Choroid plexus epithelial cell (primary cell): ENCODE data around the gene PRPF38A.

Experiments used
- DNase-seq: peaks from one replicate; pipeline ENCODE4 v3.0.0-alpha.2; 2010; ENCODE audit warnings: low read depth
- H3K4me3 ChIP-seq: 2 replicates; pipeline ENCODE4 v1.5.1; 2011; ENCODE audit warnings: low read depth, mild to moderate bottlenecking, control low read depth, low read length, moderate library complexity
- TF ChIP-seq, protein P1 (sequence below): conservative IDR thresholded peaks from 2 replicates; pipeline ENCODE4 v1.5.1; 2011; ENCODE audit warnings: low read depth, mild to moderate bottlenecking, control low read depth, inconsistent platforms, low read length, moderate library complexity

PRPF38A gene

DNA sequence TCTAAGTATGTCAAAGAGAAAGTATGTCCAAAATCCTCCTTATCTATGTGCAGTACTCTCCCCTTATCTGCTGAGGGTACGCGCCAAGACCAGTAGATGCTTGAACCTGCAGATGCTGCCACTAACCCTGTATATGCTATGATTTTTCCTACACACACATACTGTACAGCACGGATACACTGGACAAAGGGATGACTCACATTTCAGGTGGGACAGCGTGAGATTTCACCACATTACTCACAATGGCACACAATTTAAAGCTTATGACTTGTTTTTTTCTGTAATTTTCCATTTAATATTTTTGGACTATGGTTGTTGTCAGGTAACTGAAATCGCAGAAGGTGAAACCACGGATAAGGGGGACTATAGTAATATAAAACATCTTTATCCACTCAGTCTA, 4.3 kb upstream of the PRPF38A start:
- DNase-seq: no peak
- no peak overlapping the region for H3K4me3 ChIP-seq
- TF ChIP-seq, protein P1, sequence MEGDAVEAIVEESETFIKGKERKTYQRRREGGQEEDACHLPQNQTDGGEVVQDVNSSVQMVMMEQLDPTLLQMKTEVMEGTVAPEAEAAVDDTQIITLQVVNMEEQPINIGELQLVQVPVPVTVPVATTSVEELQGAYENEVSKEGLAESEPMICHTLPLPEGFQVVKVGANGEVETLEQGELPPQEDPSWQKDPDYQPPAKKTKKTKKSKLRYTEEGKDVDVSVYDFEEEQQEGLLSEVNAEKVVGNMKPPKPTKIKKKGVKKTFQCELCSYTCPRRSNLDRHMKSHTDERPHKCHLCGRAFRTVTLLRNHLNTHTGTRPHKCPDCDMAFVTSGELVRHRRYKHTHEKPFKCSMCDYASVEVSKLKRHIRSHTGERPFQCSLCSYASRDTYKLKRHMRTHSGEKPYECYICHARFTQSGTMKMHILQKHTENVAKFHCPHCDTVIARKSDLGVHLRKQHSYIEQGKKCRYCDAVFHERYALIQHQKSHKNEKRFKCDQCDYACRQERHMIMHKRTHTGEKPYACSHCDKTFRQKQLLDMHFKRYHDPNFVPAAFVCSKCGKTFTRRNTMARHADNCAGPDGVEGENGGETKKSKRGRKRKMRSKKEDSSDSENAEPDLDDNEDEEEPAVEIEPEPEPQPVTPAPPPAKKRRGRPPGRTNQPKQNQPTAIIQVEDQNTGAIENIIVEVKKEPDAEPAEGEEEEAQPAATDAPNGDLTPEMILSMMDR: no peak

DNA sequence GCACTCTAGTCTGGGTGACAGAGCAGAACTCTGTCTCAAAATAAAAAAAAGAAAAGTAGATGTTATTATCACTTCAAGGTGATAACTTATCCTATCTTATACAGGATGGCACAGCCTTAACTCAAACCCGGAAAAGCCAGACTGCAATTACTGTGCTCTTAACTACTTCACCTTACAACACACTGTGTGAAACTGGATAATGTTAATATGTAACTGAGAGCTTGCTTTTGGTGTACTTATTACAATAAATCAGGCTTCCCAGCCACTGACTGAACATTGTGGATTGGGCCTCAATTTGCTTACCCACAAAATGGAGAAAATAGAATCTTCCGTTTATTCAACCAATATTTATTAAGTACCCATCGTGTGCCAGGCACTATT, 1.6 kb upstream of the PRPF38A start:
- no peak overlapping the region for H3K4me3 ChIP-seq
- DNase-seq: no peak
- TF ChIP-seq, protein P1: no peak

DNA sequence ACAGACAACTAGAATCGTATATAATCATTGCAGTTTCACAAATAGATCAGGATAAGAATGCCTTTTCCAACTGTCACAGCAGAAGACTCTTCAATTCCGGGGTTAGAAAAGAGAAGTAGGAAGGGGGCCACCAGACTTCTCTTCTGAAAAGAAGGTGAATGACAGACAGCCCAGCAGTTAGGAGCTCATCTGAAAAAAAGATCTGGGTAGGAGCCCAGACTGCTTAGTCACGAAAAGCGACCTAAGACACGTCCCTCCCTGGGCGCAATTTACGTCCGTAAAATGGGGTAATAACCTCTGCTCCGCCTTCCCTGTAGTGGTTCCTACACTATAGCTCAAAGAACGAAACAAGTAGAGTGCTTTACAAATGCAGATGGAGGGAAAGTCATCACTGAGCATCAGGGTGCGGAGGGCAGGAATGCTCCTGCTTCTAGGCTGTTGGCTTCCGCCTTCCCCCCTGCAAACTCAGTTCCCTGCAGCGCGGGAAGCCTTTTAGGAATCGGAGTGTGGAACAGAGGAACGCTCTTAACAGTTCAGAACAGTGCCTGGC, 761 bp upstream of the PRPF38A start:
- TF ChIP-seq, protein P1: no peak
- H3K4me3 ChIP-seq: peak overlapping the region; percentile 91
- DNase-seq: peak; percentile 82

DNA sequence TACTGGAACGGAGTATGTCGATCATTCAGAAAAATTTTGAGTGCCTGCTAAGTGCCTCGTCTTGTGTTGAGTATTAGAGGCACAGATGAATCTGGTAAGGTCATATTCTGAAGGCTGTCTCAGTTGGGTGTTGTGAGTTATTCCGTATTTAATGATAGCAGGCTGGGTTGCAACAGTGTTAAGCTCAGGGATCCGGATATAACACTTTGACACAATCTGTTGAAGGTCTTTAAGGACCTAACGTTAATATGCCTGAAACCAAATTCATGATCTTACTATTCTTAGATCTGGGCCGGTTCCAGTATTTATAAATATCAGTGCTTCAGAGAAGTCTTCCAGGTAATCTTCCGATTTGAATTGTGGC, 555 bp downstream of the PRPF38A start:
- peak overlapping the region; percentile 91 for H3K4me3 ChIP-seq
- no peak for DNase-seq
- TF ChIP-seq, protein P1: no peak

DNA sequence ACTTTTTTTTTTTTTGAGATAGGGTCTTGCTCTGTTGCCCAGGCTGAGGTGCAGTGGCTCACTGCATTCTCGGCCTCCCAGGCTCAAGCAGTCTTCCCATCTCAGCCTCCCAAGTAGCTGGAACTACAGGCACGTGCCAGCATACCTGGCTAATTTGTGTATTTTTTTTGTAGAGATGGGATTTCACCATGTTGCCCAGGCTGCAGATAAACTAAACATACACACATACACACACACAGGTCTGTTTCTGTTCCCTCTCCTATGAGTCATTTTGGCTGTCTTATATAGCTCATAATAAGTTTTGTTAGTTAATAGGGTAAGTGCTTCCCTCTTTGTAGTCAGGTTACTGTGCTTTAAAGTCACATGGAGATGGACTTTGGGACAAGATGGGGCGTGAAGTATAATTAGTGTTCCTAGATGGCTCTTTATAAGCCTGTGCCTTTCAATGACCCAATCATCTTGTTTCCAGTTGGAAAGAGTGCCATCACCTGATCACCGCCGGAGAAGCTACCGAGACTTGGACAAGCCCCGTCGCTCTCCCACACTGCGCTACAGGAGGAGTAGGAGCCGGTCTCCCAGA, 9.1 kb downstream of the PRPF38A start:
- DNase-seq: no peak
- H3K4me3 ChIP-seq: no peak overlapping the region
- TF ChIP-seq, protein P1: no peak

DNA sequence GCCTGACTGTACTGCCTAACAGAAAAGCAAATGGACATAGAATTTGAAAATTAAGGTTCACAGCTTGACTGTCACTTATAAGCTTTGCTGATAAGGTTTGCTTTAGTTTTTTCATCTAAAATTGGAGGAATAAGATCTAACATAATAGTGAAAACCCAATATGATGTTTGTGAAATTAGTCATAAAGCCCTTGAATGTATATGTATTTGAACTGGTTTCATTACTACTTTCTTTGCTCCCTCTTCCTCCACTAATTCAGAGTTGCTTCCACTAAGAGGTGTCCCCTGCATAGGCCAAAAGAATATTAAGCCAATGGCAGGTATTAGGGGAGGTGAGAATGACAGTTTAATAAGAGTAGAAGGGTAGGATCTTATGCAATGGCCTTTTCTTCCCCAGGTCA, 10.5 kb downstream of the PRPF38A start:
- DNase-seq: no peak
- no peak overlapping the region for H3K4me3 ChIP-seq
- TF ChIP-seq, protein P1: no peak

DNA sequence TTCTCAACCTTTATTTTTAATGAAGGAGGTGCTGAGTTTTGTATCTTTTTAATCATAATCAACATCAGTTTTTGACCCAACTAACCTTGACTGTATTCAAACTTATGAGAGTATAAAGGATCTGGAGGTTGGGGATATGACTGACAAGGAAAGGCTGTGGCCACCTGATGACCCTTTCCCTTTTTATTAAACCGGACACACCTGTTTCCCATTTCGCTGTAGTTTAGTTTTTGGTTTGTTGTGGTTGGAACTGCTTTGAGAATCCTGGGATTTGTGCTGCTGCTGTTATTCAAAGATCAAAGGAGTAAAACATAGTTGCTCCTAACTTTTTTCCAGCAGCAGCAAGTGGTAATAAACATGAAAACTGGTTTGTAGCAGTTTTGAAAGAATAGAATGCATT, 12.4 kb downstream of the PRPF38A start:
- TF ChIP-seq, protein P1: no peak
- H3K4me3 ChIP-seq: no peak overlapping the region
- DNase-seq: no peak
